Dedifferentiated amniotic fluid mesenchymal stem cell (primary cell): Measurements from ENCODE around the gene SQSTM1.
"Not testable (repeated sequence)": the region's sequence is repeated elsewhere in the genome, so short reads cannot be mapped to it uniquely, and the experiment has no call there.

Source experiments
- DNase-seq: peaks from one replicate; pipeline ENCODE4 v3.0.0-alpha.2; 2016; ENCODE audit errors: extremely low spot score

SQSTM1 gene

DNA sequence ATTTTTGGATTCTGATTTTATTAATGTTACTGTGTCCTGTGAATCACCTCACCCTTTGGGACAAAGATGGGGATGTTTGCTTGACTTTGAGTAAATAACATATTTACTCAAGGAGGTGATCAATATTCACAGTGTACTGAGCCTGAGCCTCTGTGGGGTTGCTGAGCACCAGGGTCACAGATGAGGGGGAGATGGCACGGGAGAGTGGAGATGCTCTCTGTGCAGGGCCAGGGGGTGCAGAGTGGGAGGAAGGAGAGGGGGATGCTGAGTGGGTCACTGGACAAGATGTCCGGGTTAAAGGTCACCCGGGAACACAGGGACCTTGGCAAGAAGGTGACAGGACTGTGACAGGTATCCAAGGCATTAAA, 4.0 kb downstream of the SQSTM1 start:
- no peak for DNase-seq

DNA sequence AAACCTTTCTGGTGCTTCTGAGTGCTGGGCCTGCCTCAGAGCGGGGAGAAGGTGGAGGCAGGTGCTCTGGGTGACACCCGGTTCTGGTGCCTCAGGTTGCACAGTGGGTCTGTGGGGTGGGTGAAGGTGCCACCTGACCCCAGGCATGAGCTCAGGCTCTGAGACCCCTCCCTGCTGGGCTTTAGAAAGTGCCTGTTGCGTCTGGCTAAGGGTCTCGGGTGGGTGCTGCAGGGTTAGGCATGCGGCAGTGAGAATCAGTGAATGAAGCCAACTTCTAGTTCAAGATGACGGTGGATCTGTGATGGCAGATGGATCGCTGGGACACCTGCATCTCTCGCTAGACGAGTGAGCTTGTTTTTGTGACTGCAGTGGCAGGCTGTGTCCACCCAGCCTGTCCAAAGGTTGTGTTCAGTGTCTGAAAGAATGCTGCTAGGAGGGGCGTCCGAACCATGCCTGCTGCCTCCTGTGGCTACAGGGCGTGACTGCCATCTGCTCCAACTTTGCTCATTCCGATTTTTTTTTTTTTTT, 5.0 kb downstream of the SQSTM1 start:
- no peak for DNase-seq

DNA sequence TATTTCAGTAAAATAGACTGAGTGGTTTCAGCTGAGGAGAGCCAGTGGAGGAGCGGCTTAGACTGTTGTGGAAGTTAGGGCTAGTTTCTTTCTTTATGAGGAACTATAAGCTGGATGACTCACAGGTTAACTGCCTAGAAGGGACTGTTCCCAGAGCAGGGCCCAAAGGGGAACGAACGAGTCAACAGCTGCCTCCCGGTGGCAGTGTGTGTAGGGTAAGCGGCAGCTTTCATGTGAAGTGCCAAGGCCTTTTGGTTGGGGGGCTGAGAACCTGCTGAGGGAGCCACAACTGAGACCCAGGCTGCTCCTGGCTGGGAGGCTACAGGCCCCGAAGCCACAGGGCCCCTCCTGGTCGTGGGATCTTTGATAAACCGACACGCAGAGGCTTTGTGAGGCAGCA, 7.0 kb downstream of the SQSTM1 start:
- DNase-seq: no peak

DNA sequence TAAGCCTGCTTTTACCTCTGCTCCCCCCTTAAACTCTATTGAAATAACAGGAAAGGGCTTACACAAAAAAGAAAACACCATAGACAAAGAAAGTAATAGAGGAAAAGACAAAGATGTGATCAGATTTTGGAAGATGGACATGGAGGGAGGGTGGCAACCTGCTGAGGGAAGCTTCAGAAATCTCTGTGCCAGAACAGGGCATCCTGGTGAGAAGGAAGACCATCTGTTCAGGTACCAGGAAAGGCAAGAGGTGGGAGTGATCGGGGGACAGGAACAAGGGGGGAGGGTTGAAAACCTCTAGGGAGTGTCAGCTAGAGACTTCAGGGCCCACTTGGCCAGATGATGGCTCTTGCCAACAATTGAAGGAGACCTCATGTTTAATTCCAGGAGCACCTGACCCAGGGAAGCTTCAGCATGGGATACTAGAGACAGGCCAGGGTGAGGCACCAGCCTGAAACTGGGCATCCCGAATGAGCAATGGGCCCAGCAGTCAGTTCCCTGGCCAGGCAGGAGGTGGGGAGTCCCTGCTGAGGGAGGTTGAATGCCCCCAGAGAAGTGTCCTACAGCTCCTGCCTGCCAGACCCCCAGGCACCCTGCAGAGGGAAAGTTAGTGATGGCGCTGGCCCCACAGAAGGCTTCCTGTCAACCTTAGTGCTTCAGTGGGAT, 8.2 kb downstream of the SQSTM1 start:
- no peak for DNase-seq

GRCh38 chr5:179829732-179830435, 9.2 kb downstream of the SQSTM1 start:
- no peak for DNase-seq

DNA sequence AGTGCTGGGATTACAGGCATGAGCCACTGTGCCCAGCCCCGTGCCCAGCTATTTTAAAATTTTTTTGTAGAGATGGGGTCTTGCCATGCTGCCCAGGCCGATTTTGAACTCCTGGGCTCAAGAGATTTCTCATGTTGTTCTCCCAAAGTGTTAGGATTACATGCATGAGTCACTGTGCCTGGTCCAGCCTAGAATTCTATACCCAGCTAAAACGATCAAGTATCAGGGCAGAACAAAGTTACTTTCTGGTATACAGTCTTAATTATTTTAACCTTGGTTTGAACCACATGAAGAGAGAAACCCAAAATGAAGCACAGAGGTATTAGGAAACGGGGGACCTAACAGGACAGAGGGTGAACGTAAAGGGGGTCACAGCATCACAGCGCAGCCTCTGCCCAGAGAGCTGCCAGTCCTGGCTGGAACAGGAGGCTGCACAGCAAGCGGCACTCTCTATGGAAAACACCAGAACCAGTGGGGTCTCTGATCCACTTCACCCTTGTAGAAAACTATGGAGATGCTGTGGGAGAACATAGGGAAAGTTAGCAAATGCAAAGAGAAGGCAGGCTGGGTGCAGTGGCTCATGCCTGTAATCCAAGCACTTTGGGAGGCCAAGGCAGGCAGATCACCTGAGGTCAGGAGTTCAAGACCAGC, 10.2 kb downstream of the SQSTM1 start:
- no peak for DNase-seq

DNA sequence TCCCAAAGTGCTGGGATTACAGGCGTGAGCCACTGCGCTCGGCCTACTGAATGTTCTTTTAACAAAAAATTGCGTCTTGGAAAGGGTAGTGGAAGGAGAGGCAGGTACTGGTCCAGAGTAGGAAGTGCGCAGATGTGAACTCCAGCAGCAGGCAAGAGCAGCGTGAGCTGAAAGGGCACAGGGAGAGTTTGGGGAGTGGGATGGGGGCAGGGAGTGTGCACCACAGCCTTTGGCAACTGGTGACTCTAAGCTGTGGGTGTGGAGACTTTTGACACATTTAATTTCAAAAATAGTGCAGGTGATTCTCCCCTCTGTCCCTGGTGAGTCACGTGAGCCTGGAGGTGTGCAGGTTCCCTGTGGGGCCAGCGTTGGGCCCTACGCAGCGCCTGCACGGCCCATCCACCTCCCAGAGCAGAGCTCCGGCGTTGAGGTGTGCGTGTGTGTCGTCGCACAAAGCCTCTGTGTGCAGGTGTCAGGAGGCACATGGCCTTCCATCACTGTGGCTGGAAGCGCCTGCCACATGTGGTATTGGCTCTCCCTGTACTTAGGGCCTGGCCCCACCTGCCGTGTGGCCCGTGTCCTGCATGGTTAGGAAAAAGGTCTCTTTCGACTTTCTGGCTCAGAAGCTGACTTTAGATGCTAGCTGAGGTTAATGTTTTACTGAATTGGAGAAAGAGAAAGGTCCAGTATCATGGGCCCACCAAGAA, 11.5 kb downstream of the SQSTM1 start:
- no peak for DNase-seq

- DNase-seq: no peak
Measured at GRCh38 chr5:179833056-179833708, 12.5 kb downstream of the SQSTM1 start.

DNA sequence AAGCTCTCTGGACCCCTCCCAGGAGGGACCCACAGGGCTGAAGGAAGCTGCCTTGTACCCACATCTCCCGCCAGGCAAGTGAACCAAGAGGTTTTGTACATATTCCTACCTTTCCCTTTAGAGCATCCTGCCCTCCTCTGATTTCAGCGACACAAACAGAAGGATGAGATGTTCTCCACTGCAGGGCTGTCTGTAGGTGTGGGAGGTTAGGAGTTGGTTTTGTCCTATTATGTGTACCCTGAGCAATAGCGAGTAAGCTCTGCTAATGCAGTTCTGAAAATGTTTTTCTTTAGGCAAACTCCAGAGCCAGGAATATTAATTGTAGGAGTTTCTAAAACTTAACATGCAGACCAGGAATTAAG, 13.0 kb downstream of the SQSTM1 start:
- DNase-seq: no peak

- DNase-seq: no peak
Measured at GRCh38 chr5:179834120-179834519, 13.4 kb downstream of the SQSTM1 start.

DNA sequence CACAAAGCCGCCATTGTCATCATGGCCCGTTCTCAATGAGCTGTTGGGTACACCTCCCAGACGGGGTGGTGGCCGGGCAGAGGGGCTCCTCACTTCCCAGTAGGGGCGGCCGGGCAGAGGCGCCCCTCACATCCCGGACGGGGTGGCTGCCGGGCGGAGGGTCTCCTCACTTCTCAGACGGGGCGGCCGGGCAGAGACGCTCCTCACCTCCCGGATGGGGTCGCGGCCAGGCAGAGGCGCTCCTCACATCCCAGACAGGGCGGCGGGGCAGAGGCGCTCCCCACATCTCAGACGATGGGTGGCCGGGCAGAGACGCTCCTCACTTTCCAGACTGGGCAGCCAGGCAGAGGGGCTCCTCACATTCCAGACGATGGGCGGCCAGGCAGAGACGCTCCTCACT, 14.2 kb downstream of the SQSTM1 start:
- DNase-seq: not testable (repeated sequence)

- no peak for DNase-seq
Measured at GRCh38 chr5:179836225-179837019, 15.7 kb downstream of the SQSTM1 start.

DNA sequence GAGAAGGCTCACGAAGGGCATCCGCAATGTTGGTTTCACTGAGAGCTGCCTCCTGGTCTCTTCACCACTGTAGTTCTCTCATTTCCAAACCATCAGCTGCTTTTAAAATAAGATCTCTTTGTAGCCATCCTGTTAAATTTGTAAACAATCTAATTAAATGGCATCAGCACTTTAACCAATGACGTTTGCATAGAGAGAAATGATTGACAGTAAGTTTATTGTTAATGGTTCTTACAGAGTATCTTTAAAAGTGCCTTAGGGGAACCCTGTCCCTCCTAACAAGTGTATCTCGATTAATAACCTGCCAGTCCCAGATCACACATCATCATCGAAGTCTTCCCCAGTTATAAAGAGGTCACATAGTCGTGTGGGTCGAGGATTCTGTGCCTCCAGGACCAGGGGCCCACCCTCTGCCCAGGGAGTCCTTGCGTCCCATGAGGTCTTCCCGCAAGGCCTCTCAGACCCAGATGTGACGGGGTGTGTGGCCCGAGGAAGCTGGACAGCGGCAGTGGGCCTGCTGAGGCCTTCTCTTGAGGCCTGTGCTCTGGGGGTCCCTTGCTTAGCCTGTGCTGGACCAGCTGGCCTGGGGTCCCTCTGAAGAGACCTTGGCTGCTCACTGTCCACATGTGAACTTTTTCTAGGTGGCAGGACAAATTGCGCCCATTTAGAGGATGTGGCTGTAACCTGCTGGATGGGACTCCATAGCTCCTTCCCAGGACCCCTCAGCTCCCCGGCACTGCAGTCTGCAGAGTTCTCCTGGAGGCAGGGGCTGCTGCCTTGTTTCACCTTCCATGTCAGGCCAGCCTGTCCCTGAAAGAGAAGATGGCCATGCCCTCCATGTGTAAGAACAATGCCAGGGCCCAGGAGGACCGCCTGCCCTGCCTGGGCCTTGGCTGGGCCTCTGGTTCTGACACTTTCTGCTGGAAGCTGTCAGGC, 16.6 kb downstream of the SQSTM1 start:
- DNase-seq: no peak

DNA sequence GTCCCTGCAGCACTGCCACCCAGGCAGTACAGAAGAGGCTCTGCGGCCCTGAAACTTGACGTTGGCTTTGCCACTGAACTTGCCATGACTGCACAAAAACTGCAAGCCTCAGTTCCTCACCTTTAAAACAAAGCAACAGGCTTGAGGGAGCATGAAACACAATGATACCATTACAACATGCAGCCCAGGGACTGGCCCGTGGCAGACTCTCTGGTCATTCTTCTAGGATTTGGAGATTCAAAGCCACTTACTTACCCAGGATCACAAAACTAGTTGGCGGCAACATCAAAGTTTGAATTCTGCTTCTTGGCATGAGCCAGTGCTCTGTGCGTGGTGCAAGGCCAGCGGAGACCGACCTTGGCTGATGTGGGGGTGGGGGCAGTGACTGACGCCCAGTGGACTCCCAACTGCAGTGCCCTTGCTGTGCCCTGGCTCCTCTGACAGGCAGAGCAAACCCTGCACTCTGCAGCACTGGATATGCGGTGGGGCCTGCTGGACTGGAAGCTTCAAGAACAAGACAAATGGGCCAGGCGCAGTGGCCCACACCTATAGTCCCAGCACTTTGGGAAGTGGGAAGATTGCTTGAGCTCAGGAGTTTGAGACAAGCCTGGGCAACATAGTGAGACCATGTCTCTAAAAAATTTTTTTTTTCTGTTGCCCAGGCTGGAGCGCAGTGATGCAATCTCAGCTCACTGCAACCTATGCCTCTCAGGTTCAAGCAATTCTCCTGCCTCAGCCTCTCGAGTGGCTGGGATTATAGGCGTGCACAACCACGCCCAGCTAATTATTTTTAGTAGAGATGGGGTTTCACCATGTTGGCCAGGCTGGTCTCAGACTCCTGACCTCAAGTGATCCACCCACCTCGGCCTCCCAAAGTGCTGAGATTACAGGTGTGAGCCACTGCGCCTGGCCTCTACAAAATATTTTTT, 18.9 kb downstream of the SQSTM1 start:
- DNase-seq: no peak

GRCh38 chr5:179840321-179840720, 19.6 kb downstream of the SQSTM1 start:
- no peak for DNase-seq

DNA sequence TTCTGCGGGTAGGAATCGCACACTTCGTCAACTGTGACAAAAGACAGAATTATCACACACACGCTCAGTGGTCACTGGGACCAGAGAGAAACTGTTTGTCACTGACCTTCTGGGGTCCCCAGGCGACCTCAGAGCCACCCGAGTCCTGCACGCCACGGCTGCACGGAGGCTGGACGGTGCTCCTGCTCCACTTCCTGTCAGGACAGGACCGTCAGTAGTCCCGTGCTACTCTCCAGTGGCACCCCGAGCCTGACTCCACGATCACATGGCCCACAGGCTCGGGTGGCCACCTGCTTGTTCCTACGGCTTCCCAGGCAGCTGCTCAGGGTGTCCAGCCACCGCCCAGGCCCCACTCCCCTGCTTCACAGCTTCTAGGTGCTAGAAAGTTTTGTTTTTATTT, 20.1 kb downstream of the SQSTM1 start:
- no peak for DNase-seq

DNA sequence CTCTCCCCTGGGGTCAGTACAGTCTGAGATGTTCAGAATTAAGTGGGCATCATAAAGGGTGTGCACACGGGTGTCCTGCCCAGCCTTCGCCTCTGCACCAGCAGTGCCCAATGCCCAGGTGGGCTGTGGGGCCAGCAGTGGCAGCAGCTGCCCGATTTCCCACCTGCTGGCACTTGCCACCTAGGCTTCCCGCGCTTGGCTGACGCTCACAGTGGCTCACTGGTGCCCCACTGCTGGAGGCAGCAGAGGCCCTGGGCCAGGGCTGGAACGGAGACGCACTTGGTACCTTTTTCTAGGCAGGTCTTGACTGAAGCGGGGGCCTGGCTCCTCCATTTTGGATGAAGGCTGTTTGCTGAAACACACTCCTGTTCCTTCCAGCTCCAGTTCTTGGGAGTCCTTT, 20.9 kb downstream of the SQSTM1 start:
- DNase-seq: no peak

DNA sequence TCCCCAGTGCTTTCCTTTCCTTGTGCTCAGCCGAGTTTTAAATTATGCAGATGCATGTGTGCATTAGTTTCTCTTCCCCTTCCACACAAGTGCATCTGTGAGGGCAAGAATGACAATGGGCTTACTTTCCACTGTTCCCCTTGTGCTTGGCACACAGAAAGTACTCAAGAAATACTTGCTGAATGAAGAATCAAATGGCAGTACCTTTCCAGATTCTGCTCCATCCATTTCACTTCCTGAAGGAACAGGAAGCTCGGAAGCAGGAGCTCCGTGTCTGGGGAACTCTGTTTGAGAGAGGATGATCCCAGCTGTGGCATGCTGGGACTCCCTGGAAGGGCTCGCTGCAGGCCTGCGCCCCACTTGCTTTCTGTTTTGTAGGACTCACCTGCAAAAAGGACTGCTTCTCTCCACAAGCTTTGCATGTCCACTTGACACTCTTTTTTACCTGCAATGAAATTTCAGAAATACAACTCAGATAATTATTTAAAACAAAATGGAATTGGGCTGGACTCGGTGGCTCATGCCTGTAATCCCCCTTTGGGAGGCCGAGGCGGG, 32.4 kb downstream of the SQSTM1 start:
- DNase-seq: no peak

GRCh38 chr5:179854356-179854755, 33.7 kb downstream of the SQSTM1 start:
- no peak for DNase-seq
